GM21825 (cell line): Measurements from ENCODE around the gene ZNF467.

Experiments used
- ATAC-seq: cut with Tn5 transposase; IDR thresholded peaks from one replicate; pipeline ENCODE4 v1.9.1; 2021; ENCODE audit warnings: mild to moderate bottlenecking, moderate library complexity; ENCODE audit not compliant: unreplicated experiment

ZNF467 gene

GRCh38 chr7:149729586-149729982 lies 43.8 kb downstream of the ZNF467 start:
- no peak for ATAC-seq

- no peak for ATAC-seq
Observed at GRCh38 chr7:149728491-149729375, 44.7 kb downstream of the ZNF467 start.

- no peak for ATAC-seq
Observed at GRCh38 chr7:149727899-149728476, 45.4 kb downstream of the ZNF467 start.

- ATAC-seq = no peak
Observed at GRCh38 chr7:149727053-149727898, 46.1 kb downstream of the ZNF467 start.

- ATAC-seq = no peak
Observed at GRCh38 chr7:149725916-149726315, 47.5 kb downstream of the ZNF467 start.

GRCh38 chr7:149725426-149725821 lies 48.0 kb downstream of the ZNF467 start:
- no peak for ATAC-seq

GRCh38 chr7:149724661-149725425 lies 48.5 kb downstream of the ZNF467 start:
- no peak for ATAC-seq

GRCh38 chr7:149723795-149724495 lies 49.4 kb downstream of the ZNF467 start:
- ATAC-seq = no peak

GRCh38 chr7:149723082-149723767 lies 50.2 kb downstream of the ZNF467 start:
- no peak for ATAC-seq

GRCh38 chr7:149722356-149722957 lies 50.9 kb downstream of the ZNF467 start:
- ATAC-seq = no peak

GRCh38 chr7:149721084-149721601 lies 52.2 kb downstream of the ZNF467 start:
- ATAC-seq = no peak

- ATAC-seq = no peak
Observed at GRCh38 chr7:149720372-149721083, 52.9 kb downstream of the ZNF467 start.

GRCh38 chr7:149719912-149720335 lies 53.5 kb downstream of the ZNF467 start:
- ATAC-seq = no peak

- no peak for ATAC-seq
Observed at GRCh38 chr7:149719050-149719899, 54.1 kb downstream of the ZNF467 start.

GRCh38 chr7:149718730-149719049 lies 54.7 kb downstream of the ZNF467 start:
- no peak for ATAC-seq

GRCh38 chr7:149717481-149717880 lies 55.9 kb downstream of the ZNF467 start:
- ATAC-seq = no peak

GRCh38 chr7:149716932-149717307 lies 56.5 kb downstream of the ZNF467 start:
- ATAC-seq = no peak
